Daoy (cell line): ENCODE data around the gene CHORDC1. TPM values are rescaled to one million over a fixed set of nuclear protein-coding genes. Genes with fewer than 3 reads are reported as not detected.

ENCODE experiments used
- total RNA-seq: library from RNA; depleted of rRNA; stranded (reverse); fragments of >200 nt; shearing (Covaris generic); gene quantifications from 2 replicates; pipeline ENCODE4 v1.2.3, GENCODE V29; 2014; rRNA removed

Gene CHORDC1
- total RNA-seq, 1 experiment from 2014 or later = 71.3 TPM

Other genes with a start within 250 kb of the CHORDC1 start
- gene TRIM49C, start 191.9 kb downstream of the CHORDC1 start, total RNA-seq = not detected in 2 replicates
- gene UBTFL1, start 137.1 kb downstream of the CHORDC1 start, total RNA-seq = not detected in 2 replicates
- 0.63 and 1.9 TPM in 2 replicates for gene NAALAD2, start 88.4 kb downstream of the CHORDC1 start, total RNA-seq